ENCODE results near the gene PPM1E.

PPM1E gene

DNA sequence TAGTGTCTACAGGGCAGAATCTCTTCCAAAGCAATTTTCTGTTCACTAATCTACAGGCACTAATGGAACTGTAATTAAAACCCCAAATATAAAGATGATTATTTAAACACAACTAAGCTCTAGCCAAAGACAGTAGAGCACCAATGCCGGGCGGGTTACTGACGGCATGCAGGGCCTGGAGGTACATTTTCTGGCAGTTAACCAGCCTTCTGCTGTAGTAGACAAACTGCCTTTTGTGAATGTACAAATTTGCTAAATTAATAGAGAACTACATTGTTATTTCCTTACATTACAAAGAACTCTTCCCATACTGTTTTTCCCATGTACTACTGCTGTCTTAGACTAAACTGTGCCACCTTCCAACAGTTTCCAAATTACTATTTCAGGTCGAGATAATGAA is 243.2 kb downstream of the PPM1E start:
- no peak for DNase-seq

DNA sequence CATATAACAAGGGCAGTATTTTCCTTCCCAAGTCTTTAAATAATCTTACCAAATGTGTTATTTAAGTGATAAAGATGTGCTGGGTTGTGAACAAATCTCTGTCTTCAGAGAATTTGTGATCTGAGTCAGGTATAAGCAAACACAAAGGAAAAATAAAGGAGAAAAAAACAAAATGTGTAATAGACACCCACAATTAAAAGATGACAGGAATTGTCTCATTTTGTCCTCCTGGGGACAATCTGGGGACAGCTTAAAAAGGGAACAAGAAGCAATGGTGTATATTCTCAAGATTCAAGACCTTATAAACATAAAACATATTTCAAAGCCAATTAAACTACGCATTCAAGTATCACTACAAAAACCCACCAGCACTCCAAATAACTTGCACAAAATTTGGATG is 243.8 kb downstream of the PPM1E start:
- DNase-seq, result no peak

DNA sequence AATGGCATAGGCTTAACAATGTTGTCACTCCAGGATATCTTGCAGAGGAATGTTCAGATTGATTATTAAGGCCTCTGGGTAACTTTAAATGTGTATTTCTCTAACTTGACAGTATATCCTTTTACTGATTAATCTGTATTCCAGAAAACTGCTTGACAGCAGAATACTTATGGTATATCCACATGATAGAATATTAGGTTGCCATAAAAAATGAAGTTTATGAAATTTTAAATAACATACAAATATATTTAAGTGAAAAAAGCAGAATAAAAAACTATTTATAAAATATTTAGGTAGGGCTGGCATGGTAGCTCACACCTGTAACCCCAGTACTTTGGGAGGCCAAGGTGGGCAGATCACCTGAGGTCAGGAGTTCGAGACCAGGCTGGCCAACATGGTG is 244.4 kb downstream of the PPM1E start:
- DNase-seq, result no peak

DNA sequence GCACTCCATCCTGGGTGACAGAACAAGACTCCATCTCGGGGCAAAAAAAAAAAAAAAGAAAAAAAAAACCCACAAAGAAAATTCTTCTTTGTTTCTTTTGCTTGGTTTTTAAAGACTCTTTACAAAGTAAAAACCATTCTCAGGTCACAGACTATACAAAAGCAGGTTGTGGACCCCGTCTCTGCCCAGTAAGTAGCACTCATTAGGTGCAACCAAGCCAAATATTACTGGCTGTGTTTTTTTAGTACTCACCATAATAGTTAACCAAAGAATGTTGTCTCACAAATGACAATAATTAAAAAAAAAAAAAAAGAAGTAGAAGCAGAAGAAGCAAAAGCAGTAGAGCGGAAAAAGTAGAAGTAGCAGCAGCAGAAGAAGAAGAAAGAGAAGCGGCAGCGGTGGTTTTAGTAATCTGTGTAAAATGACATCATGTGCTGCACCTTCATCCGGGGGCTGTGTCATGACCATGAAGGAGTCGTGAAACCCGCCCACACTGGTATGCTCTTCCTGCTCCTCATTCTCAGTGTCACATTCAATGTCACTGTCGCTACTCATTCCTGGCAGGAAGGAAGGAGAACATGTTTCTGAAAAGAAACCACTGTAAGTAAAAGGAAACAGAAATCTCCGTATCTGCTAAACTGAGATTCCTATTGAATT is 245.6 kb downstream of the PPM1E start:
- peak; percentile 71 for DNase-seq

DNA sequence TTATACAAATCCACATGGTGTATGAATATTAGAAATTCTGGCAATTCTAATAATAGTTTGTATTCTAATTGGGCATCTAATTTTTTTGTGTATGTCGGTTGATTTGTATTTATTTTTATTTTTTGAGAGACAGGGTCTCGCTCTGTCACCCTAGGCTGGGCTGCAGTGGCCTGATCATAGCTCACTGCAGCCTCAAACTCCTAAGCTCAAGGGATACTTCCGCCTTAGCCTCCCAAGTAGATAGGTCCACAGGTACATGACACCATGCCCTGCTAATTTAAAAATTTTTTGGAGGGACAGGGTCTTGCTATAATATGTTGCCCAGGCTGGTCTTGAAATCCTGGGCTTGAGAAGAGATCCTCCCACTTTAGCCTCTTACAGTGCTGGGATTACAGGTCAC is 246.5 kb downstream of the PPM1E start:
- no peak for DNase-seq

DNA sequence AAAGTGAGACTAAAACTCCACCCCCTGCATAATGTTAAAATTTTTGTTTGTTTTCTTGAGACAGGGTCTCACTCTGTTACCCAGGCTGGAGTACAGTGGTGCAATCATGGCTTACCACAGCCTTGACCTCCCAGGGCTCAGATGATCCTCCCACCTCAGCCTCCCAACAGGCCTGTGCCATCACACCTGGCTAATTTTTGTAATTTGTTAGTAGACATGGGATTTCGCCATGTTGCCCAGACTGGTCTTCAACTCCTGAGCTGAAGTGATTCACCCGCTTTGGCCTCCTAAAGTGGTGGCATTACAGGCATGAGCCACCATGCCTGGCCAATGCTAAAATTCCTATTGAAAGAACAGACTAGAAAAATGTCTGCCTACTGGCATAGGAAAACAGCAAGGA is 247.2 kb downstream of the PPM1E start:
- DNase-seq, result peak; percentile 29

DNA sequence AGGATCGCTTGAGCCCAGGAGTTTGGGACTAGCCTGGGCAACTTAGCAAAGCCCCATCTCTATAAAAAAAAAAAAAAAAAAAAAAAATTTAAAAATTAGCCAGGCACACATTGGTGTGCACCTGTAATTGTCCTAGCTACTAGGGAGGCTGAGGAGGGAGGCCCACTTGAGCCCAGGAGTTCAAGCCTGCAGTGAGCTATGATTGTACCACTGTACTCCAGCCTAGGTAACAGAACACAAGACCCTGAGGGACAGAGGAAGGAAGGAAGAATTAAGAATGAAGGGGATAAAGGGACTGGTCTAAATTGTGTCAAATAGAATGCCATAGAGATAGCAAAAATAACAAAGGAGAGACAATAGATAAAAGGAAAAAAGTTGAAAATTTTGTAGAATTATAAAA is 248.2 kb downstream of the PPM1E start:
- DNase-seq, result no peak

DNA sequence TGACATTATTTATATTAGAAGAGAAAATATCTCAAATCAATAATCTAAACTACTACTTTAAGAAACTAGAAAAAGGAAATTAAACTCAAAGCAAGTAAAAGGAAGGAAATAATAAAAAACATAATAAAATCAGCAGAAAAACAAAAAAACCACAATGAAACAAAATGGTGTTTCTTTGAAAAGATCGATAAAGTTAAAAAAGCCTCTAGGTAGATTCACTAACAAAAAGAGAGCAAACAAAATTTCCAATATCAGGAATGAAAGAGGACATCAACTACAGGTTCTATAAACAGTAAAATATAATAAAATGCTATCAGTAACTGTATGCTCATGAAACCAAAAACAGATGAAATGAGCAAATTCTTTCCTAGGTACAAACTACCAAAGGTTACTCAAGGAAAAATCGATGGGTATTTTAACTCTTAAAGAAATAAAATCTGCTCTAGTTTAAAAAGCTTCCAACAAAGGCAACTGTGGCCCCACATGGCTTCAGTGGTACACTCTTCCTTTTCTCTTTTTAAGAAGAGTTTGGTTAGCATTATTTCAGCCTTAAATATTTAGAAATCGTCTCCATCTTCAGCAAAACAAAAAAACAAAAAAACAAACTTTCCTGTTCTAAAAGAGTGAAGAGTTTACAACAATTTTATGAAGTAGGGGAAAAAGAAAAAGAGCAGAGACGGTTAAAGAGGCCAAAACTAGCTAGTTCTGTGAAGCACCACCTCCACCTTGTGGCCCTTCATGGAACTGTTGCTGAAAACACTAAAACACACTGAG is 248.9 kb downstream of the PPM1E start:
- DNase-seq, result peak; percentile 61

DNA sequence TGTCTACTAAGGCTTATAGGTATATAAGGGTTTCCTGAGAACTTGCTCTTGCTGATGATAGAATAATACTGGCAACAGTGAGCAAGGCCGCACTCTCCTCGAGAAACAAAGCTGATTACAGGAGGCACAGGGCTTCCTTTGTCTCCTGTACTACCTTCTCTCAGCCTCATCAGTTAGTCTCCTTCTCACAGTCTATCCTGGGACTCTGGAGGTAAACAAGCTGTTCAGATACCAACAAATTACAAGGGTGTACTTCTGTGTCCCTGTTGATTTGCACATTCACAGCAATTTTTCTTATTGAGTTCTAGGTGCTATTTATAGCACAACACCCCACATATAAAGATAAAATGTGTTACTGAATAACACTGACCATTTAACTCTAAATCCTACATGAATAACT is 252.3 kb downstream of the PPM1E start:
- no peak for DNase-seq

DNA sequence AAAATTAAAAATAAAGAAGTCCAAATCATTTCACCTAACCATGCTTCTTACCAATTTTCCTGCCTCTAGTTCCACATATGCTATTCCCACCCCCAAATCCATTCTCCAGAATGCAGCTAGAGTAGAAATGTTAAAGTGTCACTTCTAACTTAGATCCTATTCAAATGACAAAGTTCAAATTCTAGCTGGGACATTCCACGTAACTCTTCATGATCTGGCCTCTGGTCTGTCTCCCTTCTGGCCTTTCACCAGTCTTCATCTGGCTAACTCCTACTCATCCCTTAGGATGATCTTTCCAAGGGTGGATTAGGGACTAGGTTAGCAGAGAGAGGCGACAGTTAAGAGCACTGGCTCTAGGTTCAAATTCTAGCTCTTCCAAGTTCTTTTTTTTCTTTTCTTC is 253.1 kb downstream of the PPM1E start:
- no peak for DNase-seq

DNA sequence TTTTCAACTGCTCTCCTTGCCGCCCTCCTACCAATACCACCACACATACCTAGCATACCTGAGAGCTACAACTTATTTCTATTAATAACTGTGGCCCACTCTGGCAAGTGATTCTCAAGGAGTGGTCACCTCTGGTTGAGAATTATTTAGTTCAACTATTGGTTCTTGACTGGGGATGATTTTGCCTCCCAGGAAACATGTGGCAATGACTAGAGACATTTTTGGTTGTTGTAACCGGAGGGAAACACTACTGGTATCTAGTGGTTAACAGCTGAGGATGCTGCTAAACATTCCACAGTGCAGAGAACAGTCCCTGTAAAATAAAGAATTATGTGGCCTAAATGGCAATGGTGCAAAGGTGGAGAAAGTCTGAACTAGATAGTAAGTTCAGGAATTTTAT is 254.4 kb downstream of the PPM1E start:
- peak; percentile 19 for DNase-seq

DNA sequence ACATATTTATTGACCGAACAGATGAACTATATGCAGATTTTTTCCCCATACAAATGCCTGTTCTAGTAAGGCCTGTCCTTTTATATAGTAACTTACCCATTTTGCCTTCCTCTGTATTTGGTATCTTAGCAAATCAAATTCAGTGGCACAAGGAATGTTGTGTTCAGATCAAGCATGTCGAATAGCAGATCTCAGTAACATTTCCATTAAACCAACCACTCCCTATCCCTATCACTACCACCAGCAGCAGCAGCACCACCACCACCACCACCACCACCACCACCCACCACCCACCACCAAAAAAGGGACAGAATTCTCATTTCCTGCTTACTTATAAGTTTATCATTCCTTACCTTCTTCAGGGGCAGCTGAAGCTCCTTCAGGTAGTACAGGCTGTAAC is 256.3 kb downstream of the PPM1E start:
- DNase-seq, result no peak

DNA sequence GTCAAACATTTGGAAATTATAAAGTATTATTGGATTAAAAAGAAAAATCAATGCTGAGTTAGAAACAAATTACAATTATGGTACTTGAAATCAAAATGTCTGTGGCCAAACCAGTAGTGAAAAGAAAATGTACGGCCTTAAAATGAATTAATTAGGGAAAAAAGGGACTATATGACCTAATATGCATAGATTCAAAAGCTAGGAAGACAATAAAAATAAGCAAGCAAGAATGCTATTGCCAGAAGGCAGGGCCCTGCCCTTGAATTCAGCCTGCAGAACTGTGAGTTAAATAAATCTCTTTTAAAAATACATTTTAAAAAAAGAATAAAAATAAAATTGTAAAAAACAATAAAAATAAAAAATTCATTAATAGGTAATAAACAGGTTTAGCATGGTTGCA is 262.4 kb downstream of the PPM1E start:
- no peak for DNase-seq

DNA sequence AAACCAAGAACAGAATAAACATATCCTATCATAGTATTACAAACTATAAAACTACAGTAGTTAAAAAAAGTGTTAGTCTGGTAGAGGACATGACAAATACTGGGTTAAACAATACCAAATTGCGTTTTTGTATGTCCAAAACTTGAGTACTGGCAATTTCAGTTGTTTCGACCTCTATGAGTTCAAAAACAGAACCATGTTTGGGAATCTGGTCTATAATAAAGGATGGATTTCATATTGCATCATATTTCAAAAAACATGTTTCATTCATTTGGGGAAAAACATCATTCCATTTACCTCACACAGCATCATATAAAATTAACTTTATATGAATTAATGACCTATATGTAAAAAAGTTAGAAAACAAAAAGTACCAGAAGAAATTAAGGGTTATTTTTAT is 269.3 kb downstream of the PPM1E start:
- DNase-seq, result no peak

DNA sequence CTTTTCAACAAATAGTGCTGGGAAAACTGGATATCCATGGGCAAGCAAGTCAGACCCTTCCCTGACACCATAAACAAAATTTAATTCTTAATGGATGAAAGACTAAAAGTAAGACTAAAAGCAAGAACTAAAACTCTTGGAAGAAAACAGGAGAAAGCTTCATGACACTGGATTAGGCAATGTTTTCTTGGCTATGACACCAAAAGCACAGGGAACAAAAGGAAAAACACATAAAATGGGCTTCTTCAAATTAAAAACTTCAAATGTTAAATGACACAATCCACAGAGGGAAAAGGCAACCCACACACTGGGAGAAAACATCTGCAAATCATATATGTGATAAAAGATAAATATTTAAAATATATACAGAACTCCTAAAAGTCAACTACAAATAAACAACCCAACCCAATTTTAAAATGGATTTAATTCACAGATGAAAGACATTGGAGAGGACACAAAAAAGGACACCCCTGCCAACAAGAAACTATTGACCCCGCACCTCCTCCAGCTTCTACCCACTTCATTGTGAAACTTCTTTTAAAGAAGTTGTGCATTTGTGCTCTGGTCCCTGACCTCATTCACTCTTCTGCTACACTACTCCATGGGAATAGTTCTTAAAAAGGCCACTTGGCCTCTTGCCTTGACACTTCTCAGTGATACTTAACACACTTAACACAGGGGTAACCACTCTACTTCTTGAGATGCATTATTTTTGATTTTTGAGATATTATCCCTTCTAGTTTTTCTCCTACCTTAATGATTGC is 270.7 kb downstream of the PPM1E start:
- DNase-seq, result no peak

DNA sequence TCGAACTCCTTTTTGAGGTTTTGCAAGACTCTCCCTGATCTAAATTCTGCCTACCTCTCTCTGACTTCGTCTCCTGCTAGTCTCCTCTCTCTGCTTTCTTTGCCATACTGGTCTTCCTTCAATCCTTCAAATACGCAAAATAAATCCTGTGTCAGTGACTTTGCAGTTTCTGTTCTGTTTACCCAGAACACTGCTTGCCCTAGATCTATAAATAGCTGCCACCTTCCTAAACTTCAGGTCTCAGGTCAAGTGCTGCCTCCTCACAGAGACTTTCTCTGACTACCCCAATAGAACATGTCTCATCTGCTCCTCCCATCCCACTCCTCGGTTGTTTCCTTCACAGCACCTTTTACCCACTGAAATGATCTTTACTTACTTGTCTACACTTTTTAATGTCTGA is 272.1 kb downstream of the PPM1E start:
- DNase-seq, result no peak

DNA sequence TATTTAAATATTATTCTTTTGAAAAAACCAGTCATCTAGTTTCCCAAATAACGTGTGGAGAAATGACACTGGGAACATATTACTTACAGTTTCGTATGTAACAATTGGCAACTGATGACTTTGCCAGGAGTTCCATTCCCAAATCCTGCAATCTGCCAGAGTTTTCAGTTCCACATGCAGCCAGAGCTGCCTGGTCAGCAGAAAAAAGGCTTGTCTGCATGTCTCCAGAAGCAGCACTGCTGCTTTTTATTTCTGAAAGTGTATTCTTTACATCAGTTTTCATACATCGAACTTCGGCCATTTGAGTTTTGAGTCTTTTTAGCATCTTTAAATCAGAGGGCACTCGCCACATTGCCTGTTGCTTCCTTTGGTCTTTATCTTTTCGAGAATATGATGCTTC is 272.7 kb downstream of the PPM1E start:
- no peak for DNase-seq

DNA sequence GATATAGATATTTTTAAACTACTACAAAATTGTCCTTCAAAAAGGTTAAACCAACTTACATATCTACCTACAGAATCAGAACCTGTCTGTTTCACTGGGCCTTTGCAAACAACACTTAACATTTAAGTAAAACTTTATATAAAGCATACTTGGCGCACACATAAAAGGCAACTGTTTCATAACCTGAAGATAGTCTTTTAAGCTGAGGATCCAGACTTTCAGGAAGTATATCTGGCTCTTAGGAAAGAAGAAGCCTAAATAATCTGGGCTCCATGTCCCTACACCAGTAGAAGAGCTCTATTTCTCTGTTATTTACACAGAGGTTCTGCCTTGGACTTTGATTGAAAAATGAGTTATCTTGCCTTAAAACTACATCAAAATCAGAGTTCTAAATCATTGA is 275.2 kb downstream of the PPM1E start:
- no peak for DNase-seq

Measured in fibroblast of skin of scalp (primary cell).